ENCODE results near the gene GPS1. TPM values are rescaled to one million over a fixed set of nuclear protein-coding genes. Genes with fewer than 3 reads are reported as not detected.
A peak's percentile ranks its signal among the peaks of the same experiment; 100 is the strongest.

GPS1 gene
- total and polyA plus RNA-seq, 2 of the 4 experiments (the other 2 are of a cell fraction): 157 to 181 TPM

DNA sequence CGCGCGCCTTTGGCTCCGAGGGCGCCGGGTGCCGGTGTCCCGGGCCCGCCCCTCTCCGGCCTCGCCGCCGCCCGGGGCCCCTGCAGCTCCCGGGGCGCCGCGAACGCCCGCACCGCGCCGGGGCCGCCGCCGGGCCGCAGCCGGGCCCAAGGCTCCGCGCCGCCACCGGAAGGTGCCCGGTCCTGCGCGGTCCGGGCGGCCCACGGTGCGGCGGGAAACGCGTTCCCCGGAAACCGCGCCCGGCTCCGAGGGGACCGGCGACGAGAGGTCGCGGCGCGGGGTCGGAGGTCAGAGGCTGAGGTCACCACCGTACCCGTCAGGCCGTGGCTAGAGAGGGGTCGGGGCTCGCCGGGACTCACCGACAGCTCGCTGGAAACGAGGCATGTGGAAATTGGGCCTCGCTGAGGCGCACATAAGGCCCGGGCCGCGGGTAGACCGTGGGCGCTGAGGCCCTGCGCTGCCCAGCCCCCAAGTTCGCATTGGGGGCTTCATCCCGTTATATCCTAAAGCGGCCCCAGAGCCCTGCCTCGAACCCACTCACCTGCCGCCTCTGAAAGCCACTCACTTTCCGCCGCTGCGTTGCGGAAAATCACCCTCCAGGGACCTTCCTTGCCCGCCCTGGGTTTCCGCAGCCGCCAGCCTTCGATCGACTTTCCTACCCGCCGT is 14.1 kb downstream of the GPS1 start, which contains the start of gene DUS1L:
Gene DUS1L, minus strand, starts transcription at position 167 of the 666 bp plus-strand sequence. CDS start 745 bp downstream, outside the sequence.
- Histone ChIP-seq H3K4me3 (ENCODE audit: insufficient read depth, low read depth, low read length) (peak within 1 kb of the TSS; percentile 57), H3K9me1 (ENCODE audit: insufficient read depth, low read length) (no peaks in the 10 kb centered on the region; the same call in 1 of the 2 replicates), H4K91ac (ENCODE audit: insufficient read depth, low read depth, low read length) (peak within 1 kb of the TSS; percentile 81), H4K8ac (ENCODE audit: low read depth in 2 of 2, low read length in 2 of 2) (peak within 1 kb of the TSS; percentile 100), H3K27ac (ENCODE audit: insufficient read depth, low read length) (peak within 1 kb of the TSS; percentile 74), H3K18ac (ENCODE audit: low read depth, low read length) (peak within 1 kb of the TSS; percentile 25; the same call in 1 of the 2 replicates), H3K4me2 (ENCODE audit: low read depth, low read length) (peak within 1 kb of the TSS; percentile 92), H4K5ac (ENCODE audit: low read depth, low read length) (peak within 1 kb of the TSS; percentile 100), H4K20me1 (ENCODE audit: insufficient read depth, low read length) (peaks cover 3% of the 10 kb centered on the region; the same call in 1 of the 2 replicates), H2BK15ac (ENCODE audit: low read depth, low read length) (no peak within 1 kb of the TSS; the same call in 2 of the 3 replicates), H2BK120ac (ENCODE audit: low read depth, low read length) (peak within 1 kb of the TSS; percentile 66; the same call in 1 of the 2 replicates), H3K4ac (ENCODE audit: low read depth, low read length) (peak within 1 kb of the TSS; percentile 97), H3K9ac (ENCODE audit: low read depth, low read length) (peak within 1 kb of the TSS; percentile 76), H3K36me3 (ENCODE audit: control insufficient read depth, insufficient read depth, low read length) (peaks cover 28% of the 10 kb centered on the region), H2BK20ac (ENCODE audit: low read depth, low read length) (no peak within 1 kb of the TSS), H2AFZ (replicated peaks; ENCODE audit: low read length, poor library complexity) (peak within 1 kb of the TSS; percentile 100), H3K27me3 (ENCODE audit: control insufficient read depth, insufficient read depth, low read length) (no peaks in the 10 kb centered on the region), H3K56ac (ENCODE audit: extremely low read depth, insufficient read depth, low read length) (no peak within 1 kb of the TSS), H3K23ac (ENCODE audit: low read depth, low read length) (peak within 1 kb of the TSS; percentile 77; the same call in 1 of the 2 replicates), H2AK9ac (replicated peaks; ENCODE audit: low read depth, low read length, poor library complexity) (peak within 1 kb of the TSS; percentile 99), H3K9me3 (ENCODE audit: control insufficient read depth, insufficient read depth, low read length) (no peaks in the 10 kb centered on the region), H3K79me1 (ENCODE audit: low read depth in 1 of 2, low read length in 2 of 2) (peaks cover 5 to 36% of the 10 kb centered on the region in 2 experiments; a peak in 3 of 4 replicates), H3K14ac (replicated peaks; ENCODE audit: low read depth, low read length) (peak within 1 kb of the TSS; percentile 94), H2AK5ac (ENCODE audit: low read depth, low read length) (peak within 1 kb of the TSS; percentile 48), H2BK5ac (ENCODE audit: low read depth, low read length, poor library complexity, severe bottlenecking) (peak within 1 kb of the TSS; percentile 82), H3K4me1 (ENCODE audit: control insufficient read depth, insufficient read depth, low read length) (peaks cover 10% of the 10 kb centered on the region)
- in situ Hi-C loops (cut with MboI; ENCODE audit: low sequenced_read_pairs) (no loop called here), intact Hi-C loops (cut with micrococcal nuclease) (no loop called here), dilution Hi-C loops (cut with HindIII; ENCODE audit: low sequenced_read_pairs, unreplicated experiment) (no loop called here)
- DNase-seq: peak; percentile 37
- TF ChIP-seq CEBPB (IDR thresholded peaks at IDR 0.05; ENCODE audit: low read depth, low read length) (no peak), SMC3 (IDR thresholded peaks at IDR 0.05; ENCODE audit: low read depth, low read length) (no peak), FOS (IDR thresholded peaks at IDR 0.05; ENCODE audit: low read depth, low read length) (no peak), RFX5 (IDR thresholded peaks at IDR 0.05; ENCODE audit: low read depth, low read length) (no peak), MAZ (IDR thresholded peaks at IDR 0.05; ENCODE audit: borderline replicate concordance, low read depth, low read length) (peak; percentile 76; the same call in 1 of the 2 replicates), MAFK (IDR thresholded peaks at IDR 0.05; ENCODE audit: low read depth, low read length) (no peak)
- TF ChIP-seq, protein P1, sequence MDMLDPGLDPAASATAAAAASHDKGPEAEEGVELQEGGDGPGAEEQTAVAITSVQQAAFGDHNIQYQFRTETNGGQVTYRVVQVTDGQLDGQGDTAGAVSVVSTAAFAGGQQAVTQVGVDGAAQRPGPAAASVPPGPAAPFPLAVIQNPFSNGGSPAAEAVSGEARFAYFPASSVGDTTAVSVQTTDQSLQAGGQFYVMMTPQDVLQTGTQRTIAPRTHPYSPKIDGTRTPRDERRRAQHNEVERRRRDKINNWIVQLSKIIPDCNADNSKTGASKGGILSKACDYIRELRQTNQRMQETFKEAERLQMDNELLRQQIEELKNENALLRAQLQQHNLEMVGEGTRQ (IDR thresholded peaks at IDR 0.05; ENCODE audit: low read depth, low read length): no peak
- CTCF ChIA-PET: interaction anchor here (1.1 kb wide), 1 partner anchor 28 kb away, joined by 3 read pairs; no protein-coding TSS in a partner anchor
- no TSS peak for BruUV-seq (replicated peaks)
- 5% methylated on average over 37 of the region's 88 CpGs; no CpG with 5 or more reads in 1 of the 2 experiments for WGBS, 2 experiments (ENCODE audit: extremely low coverage in 2 of 2, insufficient read length in 1 of 2)
- POLR2A ChIA-PET (ENCODE audit: unreplicated experiment): no interaction called here
- ATAC-seq (ENCODE audit: low read depth): peak; percentile 95

All from IMR-90 (cell line).